ENCODE measurements around the gene ROBO1. TPM values are rescaled to one million over a fixed set of nuclear protein-coding genes. Genes with fewer than 3 reads are reported as not detected.

The ROBO1 gene
- total RNA-seq, 1 donor from 2014 or later: 20.8 TPM

GRCh38 chr3:78785004-78785403 lies 982.8 kb downstream of the ROBO1 start:
- DNase-seq (ENCODE audit: low read depth) (peak; percentile 33), FAIRE-seq (no peak)
- Histone ChIP-seq H3K4me3 (ENCODE audit: low read depth, low read length) (no peak overlapping the region), H3K27me3 (ENCODE audit: control insufficient read depth, insufficient read depth, low read length) (no peaks in the 10 kb centered on the region), H3K36me3 (ENCODE audit: control insufficient read depth, insufficient read depth, low read length) (no peaks in the 10 kb centered on the region)
- TF ChIP-seq, protein P1, sequence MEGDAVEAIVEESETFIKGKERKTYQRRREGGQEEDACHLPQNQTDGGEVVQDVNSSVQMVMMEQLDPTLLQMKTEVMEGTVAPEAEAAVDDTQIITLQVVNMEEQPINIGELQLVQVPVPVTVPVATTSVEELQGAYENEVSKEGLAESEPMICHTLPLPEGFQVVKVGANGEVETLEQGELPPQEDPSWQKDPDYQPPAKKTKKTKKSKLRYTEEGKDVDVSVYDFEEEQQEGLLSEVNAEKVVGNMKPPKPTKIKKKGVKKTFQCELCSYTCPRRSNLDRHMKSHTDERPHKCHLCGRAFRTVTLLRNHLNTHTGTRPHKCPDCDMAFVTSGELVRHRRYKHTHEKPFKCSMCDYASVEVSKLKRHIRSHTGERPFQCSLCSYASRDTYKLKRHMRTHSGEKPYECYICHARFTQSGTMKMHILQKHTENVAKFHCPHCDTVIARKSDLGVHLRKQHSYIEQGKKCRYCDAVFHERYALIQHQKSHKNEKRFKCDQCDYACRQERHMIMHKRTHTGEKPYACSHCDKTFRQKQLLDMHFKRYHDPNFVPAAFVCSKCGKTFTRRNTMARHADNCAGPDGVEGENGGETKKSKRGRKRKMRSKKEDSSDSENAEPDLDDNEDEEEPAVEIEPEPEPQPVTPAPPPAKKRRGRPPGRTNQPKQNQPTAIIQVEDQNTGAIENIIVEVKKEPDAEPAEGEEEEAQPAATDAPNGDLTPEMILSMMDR (IDR thresholded peaks at IDR 0.05; ENCODE audit: insufficient read depth, low read length, severe bottlenecking): no peak

- Histone ChIP-seq H3K4me3 (ENCODE audit: low read depth, low read length) (no peak overlapping the region), H3K36me3 (ENCODE audit: control insufficient read depth, insufficient read depth, low read length) (no peaks in the 10 kb centered on the region)
- FAIRE-seq: no peak
Observed at GRCh38 chr3:78781351-78781750, 986.4 kb downstream of the ROBO1 start.

DNA sequence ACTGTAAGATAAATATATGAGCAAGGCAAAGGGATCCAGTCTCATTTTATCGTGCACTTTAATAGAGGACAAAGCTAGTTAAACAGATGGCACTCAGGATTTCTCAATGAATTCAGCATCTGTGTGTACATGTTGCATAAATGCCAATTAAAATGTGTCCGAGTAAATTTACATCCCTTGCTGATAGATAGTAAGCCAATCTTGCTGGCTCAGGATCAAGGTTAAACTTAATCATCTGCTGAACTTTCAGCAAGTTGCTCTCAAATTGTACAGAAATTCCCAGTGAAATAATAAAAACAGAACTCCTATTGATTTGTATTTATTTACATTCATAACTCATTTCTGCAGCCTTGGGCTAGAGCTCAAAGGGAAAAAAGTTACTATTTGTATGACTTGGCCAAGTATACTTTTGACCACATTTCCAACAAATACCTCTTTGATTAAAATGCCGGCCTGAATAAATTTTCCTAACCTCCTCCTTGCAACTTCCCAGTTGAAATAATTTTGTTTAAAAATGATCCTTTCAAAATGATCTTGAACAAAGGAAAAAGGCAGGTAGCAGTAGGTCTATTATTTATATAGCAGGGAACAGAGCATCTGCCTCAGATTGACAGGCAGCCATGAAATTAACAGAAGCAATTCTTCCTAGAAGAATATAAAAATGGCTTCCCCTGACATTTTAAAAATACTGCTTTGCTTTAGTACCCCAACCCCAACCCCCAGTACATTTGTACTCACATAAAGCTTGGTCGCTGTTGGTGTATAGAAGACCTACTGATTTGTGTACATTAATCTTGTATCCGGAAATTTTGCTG lies 1001.9 kb downstream of the ROBO1 start:
- H3K4me3 ChIP-seq (ENCODE audit: low read depth, low read length): no peak overlapping the region
- FAIRE-seq (no peak), DNase-seq (ENCODE audit: low read depth) (no peak)
- TF ChIP-seq, protein P1 (IDR thresholded peaks at IDR 0.05; ENCODE audit: insufficient read depth, low read length, severe bottlenecking): no peak
- H3K27me3 ChIP-seq (ENCODE audit: control insufficient read depth, insufficient read depth, low read length): no peaks in the 10 kb centered on the region
- H3K36me3 ChIP-seq (ENCODE audit: control insufficient read depth, insufficient read depth, low read length): no peaks in the 10 kb centered on the region

More at GRCh38 chr3:78781351-78781750, 986.4 kb downstream of the ROBO1 start:
- H3K27me3 ChIP-seq (ENCODE audit: control insufficient read depth, insufficient read depth, low read length): no peaks in the 10 kb centered on the region
- no peak for DNase-seq (ENCODE audit: low read depth)
- TF ChIP-seq, protein P1 (IDR thresholded peaks at IDR 0.05; ENCODE audit: insufficient read depth, low read length, severe bottlenecking): no peak

- no peak for DNase-seq (ENCODE audit: low read depth)
- Histone ChIP-seq H3K27me3 (ENCODE audit: control insufficient read depth, insufficient read depth, low read length) (no peaks in the 10 kb centered on the region), H3K4me3 (ENCODE audit: low read depth, low read length) (no peak overlapping the region), H3K36me3 (ENCODE audit: control insufficient read depth, insufficient read depth, low read length) (no peaks in the 10 kb centered on the region)
- TF ChIP-seq, protein P1 (IDR thresholded peaks at IDR 0.05; ENCODE audit: insufficient read depth, low read length, severe bottlenecking): no peak
- no peak for FAIRE-seq
Observed at GRCh38 chr3:78764634-78765033, 1003.2 kb downstream of the ROBO1 start.

GRCh38 chr3:78762121-78762520 lies 1005.7 kb downstream of the ROBO1 start:
- TF ChIP-seq, protein P1 (IDR thresholded peaks at IDR 0.05; ENCODE audit: insufficient read depth, low read length, severe bottlenecking): no peak
- Histone ChIP-seq H3K36me3 (ENCODE audit: control insufficient read depth, insufficient read depth, low read length) (no peaks in the 10 kb centered on the region), H3K4me3 (ENCODE audit: low read depth, low read length) (no peak overlapping the region), H3K27me3 (ENCODE audit: control insufficient read depth, insufficient read depth, low read length) (no peaks in the 10 kb centered on the region)
- FAIRE-seq (no peak), DNase-seq (ENCODE audit: low read depth) (no peak)

Measured in bronchial epithelial cell (primary cell).